A204.1 (cell line): ENCODE data around the gene TCF20.

Experiments
- FAIRE-seq: peaks from 2 replicates; lab custom pipeline; 2012; peaks lifted over from hg19 to GRCh38; lab: Jason Lieb, UNC

Gene TCF20

DNA sequence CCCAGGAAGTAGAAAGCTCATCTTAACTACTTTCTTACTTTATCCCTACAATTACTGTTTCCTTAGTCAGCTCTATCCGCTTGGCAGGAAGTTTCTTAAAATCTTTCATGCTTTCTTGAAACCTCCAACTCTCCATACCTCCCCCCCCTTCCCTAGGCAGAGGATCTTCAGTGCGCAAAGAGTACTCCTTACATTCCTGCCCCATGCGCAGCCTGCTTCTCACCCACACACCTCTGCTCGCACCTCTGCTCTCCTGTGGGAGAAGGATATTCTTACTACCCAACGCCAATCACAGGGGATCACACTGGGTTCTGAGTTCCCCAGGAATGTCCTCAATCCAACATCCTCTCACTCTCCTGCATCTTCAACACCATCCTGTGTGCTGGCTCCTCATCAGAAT lies 12.3 kb downstream of the TCF20 start:
- FAIRE-seq = no peak

- FAIRE-seq = no peak
These were observed 13.1 kb downstream of the TCF20 start for GRCh38 chr22:42257386-42257785.

- no peak for FAIRE-seq
These were observed 13.5 kb downstream of the TCF20 start for GRCh38 chr22:42256930-42257329.

GRCh38 chr22:42256220-42256619 lies 14.2 kb downstream of the TCF20 start:
- no peak for FAIRE-seq

GRCh38 chr22:42249831-42250230 lies 20.6 kb downstream of the TCF20 start:
- no peak for FAIRE-seq

DNA sequence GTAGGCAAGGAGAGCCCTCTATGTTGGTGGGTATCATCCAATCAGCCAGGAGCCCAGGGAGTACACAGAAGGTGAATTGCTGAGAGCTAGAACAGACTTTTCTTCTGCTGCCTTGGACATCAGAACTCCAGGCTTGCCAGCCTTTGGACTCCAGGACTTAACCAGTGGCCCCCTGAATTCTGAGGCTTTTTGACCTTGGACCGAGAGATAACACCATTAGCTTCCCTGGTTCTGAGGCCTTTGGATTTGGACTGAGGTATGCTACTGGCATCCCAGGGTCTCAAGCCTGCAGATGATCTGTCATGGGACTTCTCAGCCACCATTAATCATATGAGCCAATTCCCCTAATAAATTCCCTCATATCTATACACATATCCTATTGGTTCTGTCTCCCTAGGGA lies 21.5 kb downstream of the TCF20 start:
- no peak for FAIRE-seq

GRCh38 chr22:42247596-42247995 lies 22.9 kb downstream of the TCF20 start:
- FAIRE-seq = no peak

- no peak for FAIRE-seq
These were observed 26.7 kb downstream of the TCF20 start for GRCh38 chr22:42243802-42244060.

DNA sequence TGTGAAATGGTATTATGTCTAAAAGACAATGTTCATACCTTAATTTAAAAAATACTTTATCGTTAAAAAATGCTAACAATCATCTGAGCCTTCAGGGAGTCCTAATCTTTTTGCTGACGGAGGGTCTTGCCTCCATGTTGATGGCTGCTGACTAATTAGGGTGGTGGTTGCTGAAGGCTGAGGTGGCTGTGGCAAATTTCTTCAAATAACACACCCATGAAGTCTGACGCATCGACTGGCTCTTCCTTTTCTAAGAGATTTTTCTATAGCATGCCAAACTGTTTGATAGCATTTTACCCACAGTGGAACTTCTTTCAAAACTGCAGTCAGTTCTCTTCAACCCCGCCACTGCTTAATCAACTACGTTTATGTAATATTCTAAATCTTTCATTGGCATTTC lies 33.6 kb downstream of the TCF20 start:
- FAIRE-seq = no peak

DNA sequence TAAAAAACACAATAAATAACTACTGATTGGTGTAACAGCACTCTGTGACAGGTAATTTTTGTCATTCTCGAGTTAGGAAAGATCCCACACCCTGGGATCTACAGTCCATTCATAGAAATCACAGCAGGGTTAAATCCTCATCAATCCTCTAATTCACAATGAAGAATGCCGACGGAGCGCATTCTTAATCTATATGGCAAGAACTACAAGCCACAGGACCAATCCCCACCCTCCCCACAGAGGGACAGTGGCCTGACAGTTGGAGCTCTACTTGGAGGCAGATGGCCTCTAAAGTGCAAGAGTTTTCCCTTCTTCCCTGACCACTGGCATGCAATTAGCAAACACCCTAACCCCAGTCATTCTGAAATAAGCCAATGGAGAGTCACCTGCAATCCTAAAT lies 34.2 kb downstream of the TCF20 start:
- no peak for FAIRE-seq

DNA sequence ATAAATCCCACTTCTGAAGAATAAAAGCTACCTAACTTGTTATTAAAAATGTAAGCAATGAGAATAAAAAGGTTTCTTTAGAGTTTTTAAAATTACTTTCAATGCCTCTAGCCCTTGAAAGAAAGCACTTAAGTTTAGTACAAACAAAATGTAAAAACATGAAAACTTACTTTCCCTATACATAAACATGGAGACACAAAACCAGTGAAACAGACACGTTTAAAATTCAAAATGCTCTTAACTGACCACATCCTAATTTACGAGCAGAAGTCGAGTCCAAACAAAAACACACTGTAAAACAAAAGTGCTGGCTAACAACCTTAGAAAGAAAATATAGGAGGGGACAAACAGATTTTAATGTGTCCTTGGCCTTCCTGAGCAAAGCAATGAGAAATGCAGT lies 36.6 kb downstream of the TCF20 start:
- FAIRE-seq = no peak

GRCh38 chr22:42231929-42232328 lies 38.5 kb downstream of the TCF20 start:
- FAIRE-seq = no peak

DNA sequence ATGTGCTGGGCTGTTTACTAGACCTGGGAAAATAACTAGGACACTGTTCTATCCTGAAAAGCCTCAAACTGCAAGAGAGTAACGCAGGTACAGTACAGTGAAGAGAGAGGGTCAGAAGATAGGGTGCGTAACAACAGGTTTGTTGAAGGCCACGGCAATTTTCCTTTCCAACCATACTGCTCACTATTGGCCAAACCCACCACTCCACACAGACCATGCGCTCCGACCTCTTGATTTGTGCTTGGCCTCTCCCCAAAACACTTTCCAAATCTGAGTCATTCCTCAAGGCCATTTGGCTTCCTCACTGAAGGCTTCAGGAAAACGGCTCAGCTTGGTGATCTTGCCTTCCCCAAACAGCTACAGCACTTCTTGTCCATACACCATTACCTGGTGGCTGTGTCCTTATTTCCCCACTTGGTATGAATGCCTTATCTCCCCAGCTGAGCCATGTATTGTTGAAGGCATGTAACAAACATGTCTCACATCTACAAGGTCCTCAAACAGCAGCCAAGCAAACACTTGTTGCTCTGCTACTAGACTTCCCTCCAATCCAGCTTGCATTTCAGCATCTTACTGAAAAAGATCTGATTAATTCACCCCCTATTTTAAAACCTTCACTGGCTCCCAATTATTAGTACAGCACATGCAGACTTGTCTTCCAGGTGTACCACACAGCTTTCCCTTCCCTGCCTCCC lies 40.9 kb downstream of the TCF20 start:
- no peak for FAIRE-seq

- FAIRE-seq = no peak
These were observed 42.0 kb downstream of the TCF20 start for GRCh38 chr22:42228483-42228882.

DNA sequence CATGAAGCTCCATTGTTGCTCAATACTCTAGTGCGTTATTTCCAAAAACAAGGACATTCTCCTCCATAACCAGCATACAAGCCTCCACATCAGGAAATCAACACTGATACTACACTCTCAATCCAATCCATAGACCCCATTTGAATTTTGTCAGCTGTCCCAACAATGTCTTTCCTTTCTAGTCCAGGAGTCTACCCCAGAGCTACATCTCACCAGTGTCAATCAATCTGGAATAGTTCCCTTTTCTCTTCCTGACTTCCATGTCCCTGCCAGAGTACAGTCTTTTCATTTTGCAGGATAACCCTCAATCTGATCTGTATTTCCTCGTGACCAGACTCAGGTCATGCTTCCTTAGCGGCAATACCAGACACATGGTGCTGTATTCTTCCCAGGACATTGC lies 43.0 kb downstream of the TCF20 start:
- no peak for FAIRE-seq

DNA sequence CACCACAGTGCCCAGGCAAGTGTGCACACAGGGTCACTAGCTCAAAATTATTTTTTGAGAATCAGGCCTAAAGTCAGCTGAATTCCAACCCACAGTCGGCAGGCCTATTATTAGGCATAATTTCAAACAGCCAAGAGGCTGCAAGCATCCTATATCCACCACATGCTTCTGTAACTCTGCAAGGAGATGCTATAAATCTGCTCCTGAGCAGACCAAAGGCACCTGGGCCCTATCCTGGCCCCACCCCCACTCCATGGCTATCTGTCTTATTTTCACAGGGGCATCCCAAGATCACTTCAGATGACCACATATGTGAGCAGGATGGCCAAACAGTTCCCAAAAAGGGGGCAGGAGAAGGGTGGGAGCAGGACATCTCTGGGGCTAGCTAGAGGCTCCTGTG lies 44.6 kb downstream of the TCF20 start:
- no peak for FAIRE-seq

GRCh38 chr22:42222140-42222539 lies 48.3 kb downstream of the TCF20 start:
- no peak for FAIRE-seq
